Gastroesophageal sphincter (tissue), 4 donors: ENCODE data around the gene NADK2. TPM values are rescaled to one million over a fixed set of nuclear protein-coding genes. Genes with fewer than 3 reads are reported as not detected.

Experiments
- ATAC-seq: fragments of 150-250 bp; one replicate; pipeline ENCODE4 v1.9.1; 2016; ENCODE audit warnings: mild to moderate bottlenecking, moderate library complexity
- H3K27ac ChIP-seq, 4 donors: fragments of 200-600 bp; sonication (generic) in 3 of 4; 1 replicate in 3 of 4; 2 replicates in 1 of 4; pipeline ENCODE4 v1.5.1; 2016 to 2019
- H3K27me3 ChIP-seq: fragments of 200-600 bp; sonication (generic); one replicate; pipeline ENCODE4 v1.5.1; 2019
- H3K36me3 ChIP-seq, 2 donors: fragments of 200-600 bp; sonication (generic); one replicate each; pipeline ENCODE4 v1.5.1; 2019; ENCODE audit warnings: control low read depth in 1 of 2
- H3K4me1 ChIP-seq, 3 donors: fragments of 200-600 bp; sonication (generic); 1 replicate in 2 of 3; 2 replicates in 1 of 3; pipeline ENCODE4 v1.5.1; 2016 to 2019; ENCODE audit warnings: control low read depth in 2 of 3
- H3K4me3 ChIP-seq, 2 donors: fragments of 200-600 bp; sonication (generic); one replicate each; pipeline ENCODE4 v1.5.1; 2019; ENCODE audit warnings: mild to moderate bottlenecking in 1 of 2, moderate library complexity in 1 of 2
- H3K9me3 ChIP-seq, 3 donors: fragments of 200-600 bp; sonication (generic); one replicate each; pipeline ENCODE4 v1.5.1; 2017 to 2019; ENCODE audit warnings: control low read depth in 2 of 3
- CTCF ChIP-seq, 4 experiments: fragments of 200-600 bp in 2 of 4; fragments of 450-650 bp in 2 of 4; sonication (generic) in 1 of 4; IDR thresholded peaks; one replicate each; pipeline ENCODE4 v1.5.1; 2017 to 2019; ENCODE audit warnings: antibody characterized with exemption in 4 of 4, mild to moderate bottlenecking in 2 of 4, moderate library complexity in 2 of 4
- EP300 ChIP-seq: sonication (generic); formaldehyde crosslinking; IDR thresholded peaks from one replicate; pipeline ENCODE4 v1.6.1; 2017; ENCODE audit warnings: antibody characterized with exemption, mild to moderate bottlenecking
- POLR2A ChIP-seq, 2 donors: fragments of 450-650 bp; IDR thresholded peaks; one replicate each; pipeline ENCODE4 v1.6.1; 2017; ENCODE audit warnings: antibody characterized with exemption in 2 of 2, mild to moderate bottlenecking in 2 of 2, moderate library complexity in 1 of 2
- POLR2AphosphoS5 ChIP-seq: sonication (generic); formaldehyde crosslinking; IDR thresholded peaks from one replicate; pipeline ENCODE4 v1.6.1; 2017; ENCODE audit warnings: antibody characterized with exemption
- WGBS, 2 donors: methylation state at CpG; one replicate each; pipeline ENCODE4 v1.1.5; 2018; ENCODE audit warnings: low coverage in 1 of 2; 5-methylcytosine and 5-hydroxymethylcytosine counted together
- total RNA-seq, 4 donors: library from RNA; depleted of rRNA; stranded (reverse); fragments of >200 nt; gene quantifications; one replicate each; pipeline ENCODE4 v1.1.0, GENCODE V29; 2016

NADK2 gene
- total RNA-seq, 4 donors from 2014 or later: 43.5 to 90.6 (median 60.9) TPM

DNA sequence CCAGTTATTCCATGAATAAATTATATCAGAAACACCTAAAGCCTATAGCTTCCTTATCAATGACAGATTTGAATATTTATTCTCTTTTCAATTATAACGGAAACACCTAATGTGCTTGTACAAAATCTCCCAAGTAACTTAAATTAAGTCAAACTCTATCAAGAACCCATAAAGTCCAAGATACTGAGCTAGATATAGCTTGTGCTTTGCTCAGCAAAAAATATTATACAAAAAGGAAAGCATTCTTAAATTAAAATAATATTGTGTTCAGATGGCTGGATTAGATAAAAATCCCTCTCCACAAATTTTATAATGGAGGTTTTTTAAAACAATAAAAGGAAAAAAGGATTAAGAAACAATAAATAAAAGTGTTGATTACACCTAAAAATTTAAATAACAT, 23.7 kb downstream of the NADK2 start:
- Histone ChIP-seq H3K36me3 (peaks cover 0 to 76% of the 10 kb centered on the region in 2 donors), H3K4me1 (peaks cover 0 to 19% (median 2%) of the 10 kb centered on the region in 3 donors), H3K4me3 (no peak overlapping the region), H3K27me3 (no peaks in the 10 kb centered on the region), H3K27ac (no peak overlapping the region), H3K9me3 (no peaks in the 10 kb centered on the region)
- no peak for ATAC-seq
- 86 to 95% methylated on average over 1 of the region's 1 CpG for WGBS, 2 donors
- TF ChIP-seq CTCF (IDR thresholded peaks at IDR 0.05): no peak
- TF ChIP-seq POLR2A (IDR thresholded peaks at IDR 0.05): no peak
- no peak for TF ChIP-seq POLR2AphosphoS5

GRCh38 chr5:36217567-36217966, 24.2 kb downstream of the NADK2 start:
- Histone ChIP-seq H3K27ac (no peak overlapping the region), H3K9me3 (no peaks in the 10 kb centered on the region), H3K36me3 (peaks cover 0 to 79% of the 10 kb centered on the region in 2 donors), H3K4me3 (no peak overlapping the region), H3K27me3 (no peaks in the 10 kb centered on the region), H3K4me1 (peaks cover 0 to 19% (median 2%) of the 10 kb centered on the region in 3 donors)
- no peak for ATAC-seq
- WGBS, 2 donors: 76 to 79% methylated on average over 1 of the region's 1 CpG
- TF ChIP-seq POLR2AphosphoS5 (no peak), EP300 (no peak), CTCF (IDR thresholded peaks at IDR 0.05) (no peak), POLR2A (IDR thresholded peaks at IDR 0.05) (no peak)

GRCh38 chr5:36215910-36216309, 25.8 kb downstream of the NADK2 start:
- WGBS, 2 donors: 79 to 85% methylated on average over 2 of the region's 2 CpGs
- TF ChIP-seq POLR2A (IDR thresholded peaks at IDR 0.05) (no peak), POLR2AphosphoS5 (no peak), EP300 (no peak), CTCF (IDR thresholded peaks at IDR 0.05) (no peak)
- Histone ChIP-seq H3K9me3 (no peaks in the 10 kb centered on the region), H3K4me3 (no peak overlapping the region), H3K27ac (no peak overlapping the region), H3K27me3 (no peaks in the 10 kb centered on the region), H3K4me1 (peaks cover 0 to 11% (median 0%) of the 10 kb centered on the region in 3 donors), H3K36me3 (peaks cover 0 to 86% of the 10 kb centered on the region in 2 donors)
- no peak for ATAC-seq

DNA sequence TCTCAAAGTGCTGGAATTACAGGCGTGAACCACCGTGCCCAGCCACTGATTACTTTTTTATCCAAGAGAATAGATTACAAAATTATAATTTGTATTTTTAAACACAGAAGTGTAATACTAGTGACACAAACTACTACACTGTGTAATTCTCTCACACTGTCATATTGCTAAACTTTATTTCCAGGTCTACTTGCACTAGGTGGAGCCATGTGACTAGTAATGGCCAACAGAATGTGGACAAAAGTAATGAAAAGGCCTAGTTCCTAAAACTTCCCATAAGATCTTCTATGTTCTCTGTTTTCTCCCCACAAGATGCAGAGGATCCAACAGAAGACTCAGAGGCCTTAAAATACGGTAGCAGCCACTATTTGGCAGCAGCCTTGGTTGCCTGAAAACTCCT, 27.3 kb downstream of the NADK2 start:
- Histone ChIP-seq H3K4me3 (no peak overlapping the region), H3K9me3 (no peaks in the 10 kb centered on the region), H3K27me3 (no peaks in the 10 kb centered on the region), H3K27ac (no peak overlapping the region), H3K4me1 (peaks cover 0 to 11% (median 0%) of the 10 kb centered on the region in 3 donors), H3K36me3 (peaks cover 0 to 82% of the 10 kb centered on the region in 2 donors)
- TF ChIP-seq CTCF (IDR thresholded peaks at IDR 0.05): peak in 2 of 4 experiments; percentile 20 to 37
- no peak for TF ChIP-seq POLR2AphosphoS5
- 53% methylated on average over 3 of the region's 3 CpGs for WGBS, 2 donors
- no peak for ATAC-seq

GRCh38 chr5:36209664-36210063, 32.1 kb downstream of the NADK2 start:
- no peak for TF ChIP-seq POLR2AphosphoS5
- no peak for TF ChIP-seq CTCF (IDR thresholded peaks at IDR 0.05)
- no peak for TF ChIP-seq POLR2A (IDR thresholded peaks at IDR 0.05)
- TF ChIP-seq EP300: no peak
- Histone ChIP-seq H3K9me3 (no peaks in the 10 kb centered on the region), H3K27me3 (no peaks in the 10 kb centered on the region), H3K4me1 (peaks cover 0 to 9% (median 0%) of the 10 kb centered on the region in 3 donors), H3K27ac (no peak overlapping the region), H3K36me3 (peaks cover 0 to 73% of the 10 kb centered on the region in 2 donors), H3K4me3 (no peak overlapping the region)
- 89 to 92% methylated on average over 3 of the region's 3 CpGs for WGBS, 2 donors
- no peak for ATAC-seq
